ENCODE results near the gene BACH1.

The BACH1 gene

DNA sequence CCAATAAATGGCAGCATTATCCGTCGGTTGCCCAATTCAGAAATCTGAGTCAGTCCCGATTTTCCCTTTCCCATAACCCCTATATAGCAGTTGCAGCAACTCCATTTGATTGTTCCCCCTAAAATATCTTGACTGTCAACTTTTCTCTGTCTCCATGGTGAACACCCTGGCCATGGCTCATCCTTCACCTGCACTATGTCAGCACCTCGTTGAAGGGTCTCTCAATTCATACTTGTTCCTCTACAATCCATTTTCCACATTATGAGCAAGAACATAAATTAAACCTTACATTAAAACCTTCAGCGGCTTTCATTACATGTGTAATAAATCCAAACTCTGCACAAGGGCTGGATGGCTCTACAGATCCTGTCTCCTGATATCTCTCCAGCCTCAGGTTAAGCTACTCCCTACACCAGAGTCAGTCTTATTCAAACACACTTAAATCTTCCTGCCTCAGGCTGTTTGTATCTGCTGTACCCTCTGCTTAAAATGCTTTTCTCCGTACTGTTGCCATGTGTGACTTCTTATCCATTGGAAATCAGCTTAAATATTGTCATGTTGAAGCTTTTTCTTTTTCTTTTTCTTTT lies 87.3 kb downstream of the BACH1 start:
- DNase-seq, result no peak

GRCh38 chr21:29386803-29387202 lies 88.1 kb downstream of the BACH1 start:
- no peak for DNase-seq

DNA sequence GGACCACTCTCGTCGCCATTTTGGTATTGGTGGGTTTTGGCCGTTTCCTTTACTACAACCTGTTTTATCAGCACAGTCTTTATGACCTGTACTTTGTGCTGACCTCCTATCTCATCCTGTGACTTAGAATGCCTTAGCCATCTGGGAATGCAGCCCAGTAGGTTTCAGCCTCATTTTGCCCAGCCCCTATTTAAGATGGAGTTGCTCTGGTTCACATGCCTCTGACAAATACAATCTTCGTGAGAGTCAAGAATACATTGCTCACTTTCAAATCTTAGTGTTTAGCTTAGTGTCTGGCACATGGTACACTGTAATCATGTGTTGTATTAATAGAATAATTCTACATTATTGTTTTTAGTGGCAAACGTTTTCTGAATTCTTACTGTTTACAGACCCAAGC lies 88.9 kb downstream of the BACH1 start:
- DNase-seq, result no peak

- no peak for DNase-seq
Measured at GRCh38 chr21:29389136-29389535, 90.4 kb downstream of the BACH1 start.

- DNase-seq, result no peak
Measured at GRCh38 chr21:29390778-29391177, 92.1 kb downstream of the BACH1 start.

GRCh38 chr21:29394051-29394450 lies 95.3 kb downstream of the BACH1 start:
- DNase-seq, result no peak
